Vagina (tissue), 2 donors: ENCODE data around the gene HECTD4.

ENCODE experiments used
- POLR2A ChIP-seq, 2 donors: fragments of 450-650 bp; IDR thresholded peaks; one replicate each; pipeline ENCODE4 v1.6.1; 2017; ENCODE audit warnings: antibody characterized with exemption in 2 of 2, mild to moderate bottlenecking in 2 of 2, moderate library complexity in 2 of 2
- POLR2AphosphoS5 ChIP-seq, 2 donors: sonication (generic); formaldehyde crosslinking; IDR thresholded peaks; one replicate each; pipeline ENCODE4 v1.9.0; 2017; ENCODE audit warnings: antibody characterized with exemption in 2 of 2, mild to moderate bottlenecking in 2 of 2, low read depth in 1 of 2; ENCODE audit not compliant: insufficient read depth in 1 of 2
- TF ChIP-seq, protein P1 (sequence below), 3 experiments: fragments of 450-650 bp in 2 of 3; fragments of 200-600 bp in 1 of 3; sonication (generic) in 1 of 3; IDR thresholded peaks; one replicate each; pipeline ENCODE4 v1.5.1; 2017 to 2019; ENCODE audit warnings: antibody characterized with exemption in 3 of 3, mild to moderate bottlenecking in 2 of 3, moderate library complexity in 2 of 3

DNA sequence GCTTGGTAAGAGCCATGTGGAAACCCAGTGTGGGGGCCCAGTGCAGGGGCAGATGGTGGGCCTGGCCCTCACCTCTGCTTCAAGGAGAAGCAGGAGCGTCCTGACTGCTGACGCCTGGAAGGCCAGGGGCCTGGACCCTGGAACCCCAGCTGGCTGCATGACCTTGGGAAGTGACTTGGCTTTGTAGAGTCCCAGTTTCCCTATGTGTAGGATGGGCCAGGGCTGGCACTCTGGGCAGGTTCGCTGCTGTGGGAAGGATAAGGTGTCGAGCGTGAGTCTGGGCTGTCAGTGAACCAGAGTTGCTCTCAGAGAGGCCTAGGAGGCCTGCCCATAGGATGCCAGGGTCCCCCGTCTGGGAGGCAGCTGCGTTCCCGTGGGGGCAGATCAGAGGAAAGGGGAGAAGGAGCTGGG, 213.7 kb downstream of the HECTD4 start:
- TF ChIP-seq POLR2A (IDR thresholded peaks at IDR 0.05) (no peak), POLR2AphosphoS5 (IDR thresholded peaks at IDR 0.05; ENCODE audit: insufficient read depth in 1 of 2, low read depth in 1 of 2) (no peak)
- TF ChIP-seq, protein P1, sequence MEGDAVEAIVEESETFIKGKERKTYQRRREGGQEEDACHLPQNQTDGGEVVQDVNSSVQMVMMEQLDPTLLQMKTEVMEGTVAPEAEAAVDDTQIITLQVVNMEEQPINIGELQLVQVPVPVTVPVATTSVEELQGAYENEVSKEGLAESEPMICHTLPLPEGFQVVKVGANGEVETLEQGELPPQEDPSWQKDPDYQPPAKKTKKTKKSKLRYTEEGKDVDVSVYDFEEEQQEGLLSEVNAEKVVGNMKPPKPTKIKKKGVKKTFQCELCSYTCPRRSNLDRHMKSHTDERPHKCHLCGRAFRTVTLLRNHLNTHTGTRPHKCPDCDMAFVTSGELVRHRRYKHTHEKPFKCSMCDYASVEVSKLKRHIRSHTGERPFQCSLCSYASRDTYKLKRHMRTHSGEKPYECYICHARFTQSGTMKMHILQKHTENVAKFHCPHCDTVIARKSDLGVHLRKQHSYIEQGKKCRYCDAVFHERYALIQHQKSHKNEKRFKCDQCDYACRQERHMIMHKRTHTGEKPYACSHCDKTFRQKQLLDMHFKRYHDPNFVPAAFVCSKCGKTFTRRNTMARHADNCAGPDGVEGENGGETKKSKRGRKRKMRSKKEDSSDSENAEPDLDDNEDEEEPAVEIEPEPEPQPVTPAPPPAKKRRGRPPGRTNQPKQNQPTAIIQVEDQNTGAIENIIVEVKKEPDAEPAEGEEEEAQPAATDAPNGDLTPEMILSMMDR (IDR thresholded peaks at IDR 0.05) = no peak
